Mesodermal cell (in vitro differentiated cells): Measurements from ENCODE around the gene CENPL.
"Not testable (repeated sequence)": the region's sequence is repeated elsewhere in the genome, so short reads cannot be mapped to it uniquely, and the experiment has no call there.

Experiments used
- H3K27ac ChIP-seq: 2 replicates; pipeline ENCODE4 v1.7.0; 2013; ENCODE audit warnings: mild to moderate bottlenecking, low read depth, low read length, moderate library complexity; ENCODE audit not compliant: severe bottlenecking
- H3K36me3 ChIP-seq: 2 replicates; pipeline ENCODE4 v1.7.1; 2013; ENCODE audit warnings: mild to moderate bottlenecking, low read length, moderate library complexity; ENCODE audit not compliant: control insufficient read depth, insufficient read depth
- H3K4me1 ChIP-seq: one replicate; pipeline ENCODE4 v1.7.1; 2013; ENCODE audit warnings: mild to moderate bottlenecking, low read length; ENCODE audit not compliant: insufficient read depth, control insufficient read depth, poor library complexity, severe bottlenecking
- H3K4me3 ChIP-seq: 2 replicates; pipeline ENCODE4 v1.7.0; 2013; ENCODE audit warnings: low read length, control low read depth, mild to moderate bottlenecking; ENCODE audit not compliant: insufficient read depth, poor library complexity, severe bottlenecking; ENCODE audit errors: extremely low read depth
- H3K9me3 ChIP-seq: 2 replicates; pipeline ENCODE4 v1.7.1; 2013; ENCODE audit warnings: mild to moderate bottlenecking, low read length, moderate library complexity; ENCODE audit not compliant: control insufficient read depth
- WGBS, 2 experiments: methylation state at CpG; one replicate each; pipeline ENCODE4 v1.1.5; 2013; ENCODE audit warnings: missing lambda C conversion rate in 2 of 2; ENCODE audit not compliant: insufficient coverage in 2 of 2; 5-methylcytosine and 5-hydroxymethylcytosine counted together

The CENPL gene

GRCh38 chr1:173865468-173866164 is 40.9 kb upstream of the CENPL start:
- H3K9me3 ChIP-seq = no peaks in the 10 kb centered on the region
- WGBS, 2 experiments = 44 to 54% methylated on average over 2 to 3 of the region's 4 CpGs
- peak overlapping the region; percentile 80 for H3K4me3 ChIP-seq
- H3K4me1 ChIP-seq = peaks cover 5% of the 10 kb centered on the region
- H3K36me3 ChIP-seq = peaks cover 61% of the 10 kb centered on the region
- H3K27ac ChIP-seq = peak overlapping the region; percentile 90

- WGBS, 2 experiments = 92 to 97% methylated on average over 3 of the region's 5 CpGs
- Histone ChIP-seq H3K4me3 (peak overlapping the region; percentile 80), H3K36me3 (peaks cover 67% of the 10 kb centered on the region)
These were observed 39.6 kb upstream of the CENPL start for GRCh38 chr1:173864179-173864867.

GRCh38 chr1:173863224-173864161 is 38.8 kb upstream of the CENPL start:
- H3K36me3 ChIP-seq = peaks cover 75% of the 10 kb centered on the region
- no peak overlapping the region for H3K4me3 ChIP-seq
- H3K27ac ChIP-seq = peak overlapping the region; percentile 45
- H3K9me3 ChIP-seq = no peaks in the 10 kb centered on the region
- H3K4me1 ChIP-seq = no peaks in the 10 kb centered on the region

More at GRCh38 chr1:173864179-173864867, 39.6 kb upstream of the CENPL start:
- Histone ChIP-seq H3K9me3 (no peaks in the 10 kb centered on the region), H3K4me1 (peaks cover under 1% of the 10 kb centered on the region), H3K27ac (peak overlapping the region; percentile 41)

GRCh38 chr1:173862769-173863223 is 38.1 kb upstream of the CENPL start:
- WGBS, 2 experiments = 61 to 76% methylated on average over 5 to 7 of the region's 8 CpGs
- H3K4me3 ChIP-seq = no peak overlapping the region
- peaks cover 4% of the 10 kb centered on the region for H3K4me1 ChIP-seq
- peaks cover 82% of the 10 kb centered on the region for H3K36me3 ChIP-seq
- H3K9me3 ChIP-seq = no peaks in the 10 kb centered on the region
- H3K27ac ChIP-seq = peak overlapping the region; percentile 45

GRCh38 chr1:173862146-173862768 is 37.6 kb upstream of the CENPL start:
- 76 to 78% methylated on average over 4 to 8 of the region's 13 CpGs for WGBS, 2 experiments
- H3K4me3 ChIP-seq, H3K9me3 ChIP-seq, H3K4me1 ChIP-seq: not testable (repeated sequence)
- peaks cover 78% of the 10 kb centered on the region for H3K36me3 ChIP-seq
- peak overlapping the region; percentile 45 for H3K27ac ChIP-seq

GRCh38 chr1:173861731-173862145 is 37.1 kb upstream of the CENPL start:
- 91 to 92% methylated on average over 7 of the region's 7 CpGs for WGBS, 2 experiments
- H3K4me1 ChIP-seq = peaks cover 13% of the 10 kb centered on the region
- no peak overlapping the region for H3K4me3 ChIP-seq
- H3K36me3 ChIP-seq = peaks cover 73% of the 10 kb centered on the region
- H3K27ac ChIP-seq = no peak overlapping the region
- H3K9me3 ChIP-seq = no peaks in the 10 kb centered on the region

GRCh38 chr1:173860065-173860464 is 35.4 kb upstream of the CENPL start:
- no CpG with 5 or more reads among the region's 1 CpG for WGBS, 2 experiments
- H3K4me3 ChIP-seq = no peak overlapping the region
- peaks cover 69% of the 10 kb centered on the region for H3K36me3 ChIP-seq
- no peaks in the 10 kb centered on the region for H3K9me3 ChIP-seq
- peaks cover 21% of the 10 kb centered on the region for H3K4me1 ChIP-seq
- H3K27ac ChIP-seq = no peak overlapping the region

GRCh38 chr1:173859547-173859946 is 34.9 kb upstream of the CENPL start:
- H3K9me3 ChIP-seq, H3K4me3 ChIP-seq, H3K27ac ChIP-seq: not testable (repeated sequence)
- WGBS, 2 experiments = 60 to 100% methylated on average over 1 to 3 of the region's 5 CpGs
- Histone ChIP-seq H3K4me1 (peaks cover 21% of the 10 kb centered on the region), H3K36me3 (peaks cover 69% of the 10 kb centered on the region)

- H3K4me3 ChIP-seq = no peak overlapping the region
- peak overlapping the region; percentile 77 for H3K27ac ChIP-seq
- H3K36me3 ChIP-seq = peaks cover 59% of the 10 kb centered on the region
- peaks cover 29% of the 10 kb centered on the region for H3K4me1 ChIP-seq
- 89 to 93% methylated on average over 2 to 3 of the region's 4 CpGs for WGBS, 2 experiments
- H3K9me3 ChIP-seq = no peaks in the 10 kb centered on the region
These were observed 32.8 kb upstream of the CENPL start for GRCh38 chr1:173857363-173857917.

- no peak overlapping the region for H3K4me3 ChIP-seq
- no peaks in the 10 kb centered on the region for H3K9me3 ChIP-seq
- H3K4me1 ChIP-seq = peaks cover 34% of the 10 kb centered on the region
- peaks cover 60% of the 10 kb centered on the region for H3K36me3 ChIP-seq
- peak overlapping the region; percentile 77 for H3K27ac ChIP-seq
- 100% methylated on average over 1 of the region's 2 CpGs; no CpG with 5 or more reads in 1 of the 2 experiments for WGBS, 2 experiments
These were observed 32.2 kb upstream of the CENPL start for GRCh38 chr1:173856903-173857302.
